Measurements from ENCODE around the gene MOCS3.
"Not testable (repeated sequence)": the region's sequence is repeated elsewhere in the genome, so short reads cannot be mapped to it uniquely, and the experiment has no call there.

The MOCS3 gene

DNA sequence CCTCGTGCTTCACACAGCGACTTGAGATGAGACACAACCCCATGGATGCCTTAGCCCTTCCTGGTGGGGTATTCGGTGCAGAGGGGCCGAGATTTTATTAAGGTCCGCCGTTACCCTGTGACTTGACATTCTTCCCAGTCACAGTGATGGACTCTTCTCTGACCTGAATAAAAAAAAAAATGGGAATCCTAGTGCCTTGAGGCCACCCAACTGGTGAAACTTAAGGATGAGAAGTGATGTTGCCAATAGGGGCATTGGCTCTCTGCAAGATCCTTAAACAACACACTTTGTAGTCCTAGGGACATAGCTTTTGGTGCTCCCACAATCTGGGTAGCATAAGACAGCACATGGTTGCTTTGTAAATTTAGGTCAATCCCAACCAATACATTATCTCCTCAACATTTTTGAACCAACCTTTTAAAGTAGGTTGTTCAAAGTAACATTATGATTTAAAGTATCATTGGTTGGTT, 26.6 kb upstream of the MOCS3 start:
- no peak for DNase-seq

DNA sequence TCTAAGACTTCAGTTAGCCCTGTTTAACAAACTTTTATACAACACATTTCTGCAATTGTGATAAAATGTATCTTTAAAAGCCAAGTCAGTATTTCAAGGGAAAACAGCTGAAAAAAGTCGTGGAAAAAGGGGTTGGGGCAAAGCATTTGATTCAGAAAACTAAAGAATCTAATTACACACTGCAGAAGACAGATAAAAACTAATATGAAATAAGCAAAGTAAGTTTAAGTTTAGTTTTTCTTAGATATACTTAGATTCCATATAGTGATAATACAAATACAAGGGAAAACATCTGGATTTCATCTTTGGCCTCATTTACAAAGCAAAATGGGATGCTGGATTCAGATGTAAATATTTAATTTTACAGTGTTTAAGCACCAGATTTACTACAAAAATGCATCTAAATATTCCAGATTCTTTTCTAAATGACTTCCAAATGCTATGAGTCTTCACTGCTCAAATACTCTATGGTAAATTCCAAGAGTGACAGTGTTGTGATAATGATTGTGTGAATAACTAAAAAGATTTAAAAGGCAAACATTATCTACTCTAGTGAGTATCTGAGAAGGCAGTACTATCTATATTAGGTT, 25.8 kb upstream of the MOCS3 start:
- DNase-seq = no peak

DNA sequence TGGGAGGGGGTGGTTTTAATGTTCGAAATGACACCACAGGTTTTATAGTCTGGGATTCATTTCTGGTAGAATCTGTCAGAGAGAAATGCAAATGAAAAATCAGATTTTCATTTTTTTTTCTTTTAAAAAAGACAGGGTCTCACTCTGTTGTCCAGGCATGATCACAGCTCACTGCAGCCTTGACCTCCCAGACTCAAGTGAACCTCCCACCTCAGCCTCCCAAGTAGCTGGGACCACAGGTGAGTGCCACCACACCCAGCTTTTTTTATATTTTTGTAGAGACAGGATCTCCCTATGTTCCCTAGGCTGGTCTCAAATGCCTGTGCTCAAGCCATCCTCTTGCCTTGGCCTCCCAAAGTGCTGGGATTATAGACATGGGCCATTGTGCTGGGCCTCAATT, 25.0 kb upstream of the MOCS3 start:
- no peak for DNase-seq

DNA sequence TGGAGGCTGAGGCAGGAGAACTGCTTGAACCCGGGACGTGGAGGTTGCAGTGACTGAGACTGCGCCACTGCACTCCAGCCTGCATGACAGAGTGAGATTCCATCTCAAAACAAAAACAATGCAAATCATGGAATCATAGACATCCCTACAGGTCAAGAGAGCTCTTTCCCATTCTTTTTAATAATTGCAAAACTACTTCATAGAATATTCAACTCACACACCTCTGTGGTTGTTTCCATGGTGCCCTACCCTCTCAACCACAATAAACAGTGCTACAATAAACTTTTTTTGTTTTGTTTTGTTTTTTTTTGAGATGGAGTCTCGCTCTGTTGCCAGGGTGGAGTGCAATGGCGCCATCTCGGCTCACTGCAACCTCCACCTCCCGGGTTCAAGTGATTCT, 15.5 kb upstream of the MOCS3 start:
- no peak for DNase-seq

DNA sequence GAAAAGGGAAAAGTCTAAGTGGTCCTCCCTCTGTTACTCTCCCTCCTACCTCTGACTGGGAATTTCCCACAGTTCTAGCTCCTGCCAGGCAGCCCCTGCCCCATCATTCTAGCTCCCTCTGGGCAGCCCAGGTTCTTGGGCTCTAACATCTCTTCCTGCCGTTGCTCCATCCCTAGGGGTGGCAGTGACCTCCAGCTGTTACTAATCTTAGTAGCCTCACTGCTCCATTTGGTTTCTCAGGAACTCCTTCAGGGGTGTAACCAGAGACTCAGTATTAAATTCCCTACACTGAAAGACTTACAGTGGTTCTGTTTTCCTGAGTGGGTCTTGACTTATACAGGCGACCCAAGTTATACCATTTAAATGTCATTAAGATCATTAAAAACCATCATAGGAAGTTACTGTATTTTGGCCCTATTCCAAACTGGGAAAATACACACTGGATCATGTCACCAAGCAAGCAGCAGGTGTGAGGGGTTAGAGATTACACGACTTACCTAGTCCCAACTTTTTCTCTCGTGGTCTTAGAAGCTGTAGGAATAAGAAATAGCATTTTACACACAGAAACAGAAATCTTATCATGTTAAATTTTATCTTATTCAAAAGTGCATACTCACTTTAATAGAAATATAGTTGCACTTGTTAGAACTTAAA, 10.4 kb upstream of the MOCS3 start:
- no peak for DNase-seq

DNA sequence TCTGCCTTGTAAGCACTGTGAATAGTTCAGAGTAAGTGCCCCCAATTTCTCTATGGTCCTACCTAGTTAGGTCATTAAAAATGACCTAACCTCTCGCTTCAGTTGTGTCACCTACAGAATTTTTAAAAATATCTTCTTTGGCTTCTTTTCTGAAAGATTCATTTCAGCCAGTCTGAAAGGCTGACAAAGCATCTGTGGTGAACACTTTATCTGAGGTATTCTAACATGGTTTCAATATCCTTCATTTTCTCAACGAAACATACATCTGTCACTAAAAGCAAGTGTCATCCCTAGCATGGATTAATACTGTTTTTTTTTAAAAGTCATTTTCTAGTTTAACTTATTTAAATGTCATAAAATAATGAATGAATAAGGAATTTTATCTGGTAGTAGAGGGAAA, 5.4 kb upstream of the MOCS3 start:
- DNase-seq = no peak

DNA sequence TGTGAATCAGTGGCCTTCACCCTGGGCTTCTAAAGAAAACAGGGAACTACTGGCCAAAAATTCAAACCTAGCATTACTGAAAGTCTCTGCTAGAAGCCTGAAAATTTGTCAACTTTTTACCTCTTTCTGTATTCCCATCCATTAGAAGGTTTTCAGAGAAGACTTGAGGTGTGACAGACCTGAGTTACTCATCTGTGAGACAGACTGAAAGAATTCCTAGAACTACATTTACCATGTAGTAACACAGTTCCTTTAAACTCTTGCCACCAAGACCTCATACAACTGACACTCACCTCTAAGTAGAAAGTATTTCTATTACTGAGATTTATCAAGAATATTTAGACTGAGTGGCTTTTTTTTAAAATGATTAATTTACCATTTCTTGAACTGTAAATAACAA, 4.8 kb upstream of the MOCS3 start:
- no peak for DNase-seq

DNA sequence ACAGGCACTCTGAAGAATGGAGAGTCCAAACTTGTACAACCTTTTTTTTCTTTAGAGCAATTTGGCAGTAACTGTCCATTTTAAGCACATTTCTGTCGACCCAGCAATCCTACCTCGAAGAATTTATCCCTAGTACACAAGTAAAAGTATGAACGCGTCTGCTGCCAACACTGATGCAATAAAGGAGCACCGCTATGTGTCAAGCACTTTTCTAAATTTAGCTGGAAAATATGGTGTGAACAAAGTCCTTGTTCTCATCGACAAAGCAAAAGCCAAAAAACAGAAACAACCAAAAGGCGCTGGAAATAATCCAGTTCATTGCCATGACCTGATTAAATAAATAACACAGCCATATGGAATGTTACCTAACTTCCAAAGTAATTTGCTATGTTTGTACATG, 1.3 kb upstream of the MOCS3 start:
- peak; percentile 2 for DNase-seq

DNA sequence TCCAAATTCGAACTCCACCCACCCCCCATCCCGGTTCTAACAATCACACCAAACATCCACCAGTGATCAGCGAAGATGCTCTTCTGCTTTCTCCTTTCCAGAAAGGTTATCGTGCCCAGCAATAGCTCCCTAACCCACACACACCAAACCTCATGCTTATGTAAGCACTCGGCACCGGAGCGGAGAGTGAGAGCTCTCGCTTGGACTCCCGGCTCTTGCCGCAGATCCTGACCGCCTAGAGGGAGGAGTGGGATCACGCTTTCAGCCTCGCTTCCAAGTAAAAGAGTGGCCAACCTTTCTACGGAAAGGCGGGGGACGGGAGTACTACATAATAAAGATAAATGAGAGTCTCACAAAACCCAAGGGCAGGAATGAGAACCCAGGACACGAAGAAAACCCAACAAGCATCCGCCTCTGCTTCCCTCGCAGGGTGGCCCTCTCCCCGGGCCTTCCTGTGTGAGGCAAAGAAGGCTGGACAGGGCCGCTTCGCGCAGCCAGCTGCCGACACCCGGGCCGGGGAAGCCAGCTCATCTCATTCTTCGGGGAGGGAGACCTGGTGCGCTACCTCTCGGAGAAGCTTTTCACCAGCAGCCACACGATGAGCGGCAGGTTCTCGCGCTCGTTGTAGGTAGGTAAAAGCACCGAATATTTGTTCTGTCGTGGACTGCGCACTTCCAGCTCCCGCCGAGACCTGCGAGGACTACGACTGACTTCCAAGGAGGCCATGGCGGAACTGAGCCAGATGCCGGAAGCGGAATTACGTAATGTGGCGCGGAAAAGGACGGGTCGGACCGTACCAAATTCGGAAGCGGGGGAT, 612 bp upstream of the MOCS3 start, which contains the start of gene DPM1:
Gene DPM1, minus strand, starts transcription at position 735 of the 817 bp plus-strand sequence. Its CDS starts 9 bp downstream, at position 726.
- DNase-seq = peak; percentile 28

DNA sequence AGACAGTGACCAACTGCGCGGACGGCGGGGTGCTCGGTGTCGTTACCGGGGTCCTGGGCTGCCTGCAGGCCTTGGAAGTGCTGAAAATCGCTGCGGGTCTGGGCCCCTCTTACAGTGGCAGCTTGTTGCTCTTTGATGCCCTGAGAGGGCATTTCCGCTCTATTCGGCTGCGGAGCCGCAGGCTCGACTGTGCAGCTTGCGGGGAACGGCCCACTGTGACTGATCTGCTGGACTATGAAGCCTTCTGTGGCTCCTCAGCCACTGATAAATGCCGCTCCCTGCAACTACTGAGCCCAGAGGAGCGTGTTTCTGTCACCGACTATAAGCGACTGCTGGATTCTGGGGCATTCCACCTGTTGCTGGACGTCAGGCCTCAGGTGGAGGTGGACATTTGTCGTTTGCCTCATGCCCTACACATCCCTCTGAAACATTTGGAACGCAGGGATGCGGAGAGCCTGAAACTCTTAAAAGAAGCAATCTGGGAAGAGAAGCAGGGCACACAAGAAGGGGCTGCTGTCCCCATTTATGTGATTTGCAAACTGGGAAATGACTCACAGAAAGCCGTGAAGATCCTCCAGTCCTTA, 1.0 kb downstream of the MOCS3 start:
- no peak for DNase-seq

DNA sequence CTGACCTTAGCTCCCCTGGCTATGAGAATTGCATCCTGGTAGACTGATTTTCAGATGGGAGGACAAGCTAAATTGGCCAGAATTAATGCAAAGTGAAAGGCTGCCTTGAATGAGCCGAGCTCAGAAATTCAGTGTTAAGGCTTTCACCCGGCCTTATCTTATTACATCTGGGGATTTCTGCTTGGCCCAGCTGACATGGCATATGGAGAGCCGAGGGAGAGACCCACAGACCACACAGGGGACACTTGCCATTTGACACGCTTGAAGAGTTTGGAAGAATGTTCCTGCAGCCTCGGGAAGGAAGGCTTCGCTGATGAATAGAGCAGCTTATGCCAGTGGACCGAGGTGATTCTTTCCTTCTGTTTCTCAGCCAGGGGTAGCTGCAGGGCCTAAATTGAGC, 9.0 kb downstream of the MOCS3 start:
- DNase-seq = no peak

DNA sequence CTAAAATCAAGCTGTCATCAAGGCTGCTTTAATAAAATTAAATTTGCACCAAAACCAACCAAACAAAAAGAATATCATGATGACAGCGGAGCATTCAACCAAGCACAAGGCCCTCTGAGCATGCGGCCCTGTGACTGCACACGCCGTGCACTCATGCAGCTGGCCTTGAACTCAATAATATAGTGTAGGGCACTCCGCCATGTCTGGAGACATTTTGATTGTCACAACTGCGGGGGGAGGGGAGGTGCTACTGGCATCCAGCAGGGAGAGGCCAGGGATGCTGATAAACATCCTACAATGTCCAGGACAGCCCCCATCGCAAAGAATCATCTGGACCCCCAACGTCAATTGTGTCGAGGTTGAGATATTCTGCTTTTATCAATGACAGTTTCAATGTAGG, 9.7 kb downstream of the MOCS3 start:
- no peak for DNase-seq

DNA sequence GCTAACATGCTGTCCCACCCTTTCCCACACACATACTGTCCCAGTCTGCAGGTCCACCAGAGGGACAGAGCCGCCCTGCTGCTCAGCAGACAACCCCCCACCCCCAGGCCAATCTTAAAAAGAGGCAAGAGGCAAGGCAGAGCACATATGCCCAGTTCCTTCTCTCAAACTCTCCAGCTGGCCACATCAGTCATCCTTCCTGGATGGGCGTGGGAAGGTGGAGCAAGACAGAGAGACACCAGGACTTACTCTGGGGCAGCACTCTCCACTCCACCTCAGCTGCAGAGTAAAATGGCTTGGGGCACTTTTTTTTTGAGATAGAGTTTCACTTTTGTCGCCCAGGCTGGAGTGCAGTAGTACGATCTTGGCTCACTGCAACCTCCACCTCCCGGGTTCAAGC, 10.8 kb downstream of the MOCS3 start:
- no peak for DNase-seq

DNA sequence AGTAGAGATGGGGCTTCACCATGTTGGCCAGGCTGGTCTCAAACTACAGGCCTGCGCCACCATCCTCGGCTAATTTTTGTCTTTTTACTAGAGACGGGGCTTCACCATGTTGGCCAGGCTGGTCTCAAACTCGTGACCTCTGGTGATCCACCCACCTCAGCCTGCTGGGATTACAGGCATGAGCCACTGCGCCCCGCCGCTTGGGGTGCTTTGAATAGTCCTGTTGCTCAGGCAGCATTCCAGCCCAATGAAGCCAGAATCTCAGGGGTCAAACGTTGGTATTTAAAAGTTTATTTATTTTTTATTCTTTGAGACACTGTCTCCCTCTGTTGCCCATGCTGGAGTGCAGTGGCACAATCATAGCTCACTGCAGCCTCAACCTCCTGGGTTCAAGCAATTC, 11.3 kb downstream of the MOCS3 start:
- no peak for DNase-seq

DNA sequence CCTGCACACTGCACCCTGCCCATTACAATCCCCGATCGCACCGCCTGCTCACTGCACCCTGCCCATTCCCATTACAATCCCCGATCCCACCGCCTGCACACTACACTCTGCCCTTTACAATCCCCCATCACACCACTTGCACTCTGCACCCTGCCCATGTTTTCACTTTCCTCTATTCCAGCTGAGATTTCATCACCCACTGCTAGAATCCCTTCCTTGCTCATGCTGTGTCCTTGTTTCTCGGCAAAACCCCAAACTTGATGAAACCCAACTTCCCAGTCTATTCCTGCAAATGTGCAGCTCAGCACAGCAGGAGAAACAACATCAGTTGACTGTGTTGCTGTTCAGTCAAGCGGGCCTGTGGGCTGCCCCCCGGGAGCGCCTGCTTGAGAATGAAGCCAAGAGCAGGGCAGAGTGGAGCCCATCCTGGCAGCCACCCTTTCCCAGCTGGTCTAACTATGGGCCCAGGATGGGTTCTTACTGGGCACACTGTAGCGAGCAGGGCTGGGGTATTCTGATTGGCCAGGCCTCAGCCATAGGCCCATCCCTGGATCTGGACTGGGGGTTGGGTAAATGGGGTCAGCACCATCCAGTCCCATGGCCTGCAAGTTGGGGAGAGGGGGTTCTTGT, 17.2 kb downstream of the MOCS3 start:
- no peak for DNase-seq

DNA sequence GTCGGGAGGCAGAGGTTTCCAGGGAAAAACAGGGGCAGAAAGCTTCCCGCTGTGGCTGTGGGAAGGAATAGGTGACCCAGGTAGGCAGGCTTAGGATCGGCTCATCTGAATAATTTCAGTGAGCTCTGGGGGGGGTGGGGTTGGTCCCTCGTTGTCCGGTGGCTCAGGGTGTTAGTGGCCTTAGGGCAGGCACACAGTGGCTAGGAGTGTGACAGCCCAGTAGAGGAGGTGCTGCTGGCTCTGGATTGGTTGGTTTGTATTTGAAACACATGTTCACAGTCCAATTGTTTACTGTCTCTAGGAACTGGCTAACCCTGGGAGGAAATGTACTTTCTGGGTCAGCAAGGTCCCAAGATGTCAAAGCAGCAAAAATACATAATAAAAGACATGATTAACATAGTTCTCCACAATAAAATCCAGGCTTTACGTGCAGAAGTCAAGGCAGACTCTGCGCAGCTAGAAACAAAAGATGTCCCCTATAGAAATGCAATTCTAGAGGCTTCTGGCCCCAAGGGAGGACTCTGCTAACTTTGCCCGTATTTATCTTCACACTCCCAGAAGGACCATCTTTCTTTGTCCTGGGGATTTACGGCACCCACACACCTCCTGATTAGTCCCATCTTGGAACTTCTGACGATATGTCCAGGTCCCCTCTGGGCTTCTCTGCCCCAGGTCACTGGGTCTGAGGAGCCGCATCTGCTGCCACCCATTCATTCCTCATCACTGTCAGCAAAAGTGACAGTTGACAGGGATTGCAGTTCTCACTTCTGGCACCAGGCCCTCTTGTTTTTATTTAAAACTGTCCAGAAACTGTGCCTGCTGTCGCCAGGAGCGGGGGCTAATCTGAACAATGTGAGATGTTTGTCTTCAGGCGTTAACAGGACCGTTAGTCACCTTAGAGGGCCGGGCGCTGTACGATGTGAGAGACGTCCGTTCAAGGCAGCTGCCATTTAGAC, 18.7 kb downstream of the MOCS3 start:
- DNase-seq = no peak

DNA sequence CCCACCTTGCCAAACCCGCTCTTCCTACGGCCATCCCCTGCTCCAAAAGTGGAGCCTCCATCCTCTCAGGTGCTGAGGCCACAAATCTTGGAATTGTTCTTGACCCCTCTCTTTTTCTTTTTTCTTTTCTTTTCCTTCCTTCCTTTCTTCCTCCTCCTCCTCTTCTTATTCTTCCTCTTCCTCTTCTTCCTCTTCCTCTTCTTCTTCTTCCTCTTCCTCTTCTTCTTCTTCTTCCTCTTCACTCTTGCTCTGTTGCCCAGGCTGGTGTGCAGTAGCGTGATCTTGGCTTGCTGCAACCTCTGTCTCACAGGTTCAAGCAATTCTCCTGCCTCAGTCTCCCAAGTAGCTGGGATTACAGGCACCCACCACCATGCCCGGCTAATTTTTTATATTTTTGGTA, 19.9 kb downstream of the MOCS3 start:
- DNase-seq = not testable (repeated sequence)

DNA sequence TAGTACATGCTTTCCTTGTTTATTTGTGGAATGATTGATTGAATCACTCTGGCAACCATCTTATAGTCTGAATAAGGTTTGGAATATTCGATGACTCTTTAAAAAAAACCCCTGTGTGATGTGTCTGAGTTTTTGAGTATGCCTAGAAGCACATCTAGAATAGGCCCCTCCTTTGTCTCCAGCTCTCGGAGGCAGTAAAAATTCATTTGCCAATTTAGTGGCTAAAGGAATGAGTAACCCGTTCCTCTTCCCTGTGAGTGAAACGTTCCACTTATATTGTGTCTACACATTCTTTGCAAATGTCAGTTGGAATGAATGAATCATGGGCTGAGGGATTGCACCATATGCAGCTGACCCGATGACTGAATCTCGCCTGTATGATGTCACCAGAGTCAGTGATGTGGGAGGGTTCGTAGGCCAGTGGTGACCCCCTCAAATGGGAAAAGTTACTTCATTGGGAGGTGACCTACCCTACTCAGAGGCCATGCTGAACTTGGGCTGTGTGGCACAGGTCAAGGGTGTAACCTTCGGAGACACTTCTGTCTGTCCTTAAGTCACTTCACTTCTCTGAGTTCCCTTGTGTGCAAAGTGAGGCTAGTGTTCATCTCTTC, 21.6 kb downstream of the MOCS3 start:
- DNase-seq = no peak

DNA sequence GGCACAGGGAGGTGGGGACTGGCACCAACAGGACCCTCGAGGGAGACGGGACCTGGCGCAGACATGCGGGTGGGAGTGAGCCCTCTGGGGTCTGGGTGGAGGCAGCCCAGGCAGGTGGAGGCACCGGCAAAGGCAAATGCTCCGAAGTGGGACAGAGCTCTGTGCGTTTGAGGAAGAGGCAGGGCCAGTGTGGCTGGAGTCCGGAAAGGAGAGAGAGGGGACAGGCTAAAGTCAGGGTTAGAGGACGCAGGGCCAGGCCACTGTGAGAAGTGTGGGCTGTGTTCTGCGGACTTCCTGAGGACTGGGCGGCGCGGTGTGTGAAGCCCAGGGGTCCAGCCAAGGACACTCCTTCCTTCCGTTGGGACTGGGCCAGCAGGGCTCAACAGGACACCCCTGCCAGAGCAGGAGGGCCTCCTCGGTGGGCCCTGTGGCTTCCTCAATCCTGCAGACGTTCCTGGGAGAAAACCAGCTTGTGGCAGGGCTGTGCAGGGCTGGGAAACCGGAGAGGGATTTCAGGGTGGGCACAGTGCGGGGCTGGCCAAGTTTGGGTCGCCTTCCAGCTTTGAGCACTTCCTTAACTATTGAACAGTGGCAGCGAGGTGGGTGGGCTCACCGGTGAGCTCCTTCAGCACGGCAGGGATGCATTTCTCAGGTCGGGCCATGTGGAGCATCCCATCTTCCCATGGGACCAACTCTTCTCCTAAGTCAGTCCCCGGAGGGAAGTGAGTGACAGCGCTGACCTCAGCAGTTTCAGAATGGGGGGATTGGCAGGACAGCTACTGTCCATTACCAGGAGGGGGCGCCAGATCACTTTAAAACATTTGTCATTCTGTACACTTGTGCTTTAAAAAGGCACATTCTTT, 22.5 kb downstream of the MOCS3 start:
- DNase-seq = peak; percentile 64

DNA sequence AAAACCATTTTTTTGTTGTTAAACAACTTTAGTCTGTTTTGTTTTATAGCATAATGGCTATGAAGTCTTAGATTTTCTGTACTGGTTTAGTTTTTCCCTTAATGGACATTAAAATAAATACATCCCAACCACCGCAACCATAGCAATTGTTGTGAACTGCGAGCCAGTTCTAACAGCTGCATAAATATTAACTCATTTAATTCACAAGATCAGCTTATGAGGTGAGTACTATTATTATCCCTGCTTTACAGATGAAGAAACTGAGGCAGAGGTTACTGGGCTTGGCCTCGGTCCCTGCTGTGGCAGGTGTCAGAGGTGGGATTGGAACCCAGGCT, 23.1 kb downstream of the MOCS3 start:
- DNase-seq = no peak

DNA sequence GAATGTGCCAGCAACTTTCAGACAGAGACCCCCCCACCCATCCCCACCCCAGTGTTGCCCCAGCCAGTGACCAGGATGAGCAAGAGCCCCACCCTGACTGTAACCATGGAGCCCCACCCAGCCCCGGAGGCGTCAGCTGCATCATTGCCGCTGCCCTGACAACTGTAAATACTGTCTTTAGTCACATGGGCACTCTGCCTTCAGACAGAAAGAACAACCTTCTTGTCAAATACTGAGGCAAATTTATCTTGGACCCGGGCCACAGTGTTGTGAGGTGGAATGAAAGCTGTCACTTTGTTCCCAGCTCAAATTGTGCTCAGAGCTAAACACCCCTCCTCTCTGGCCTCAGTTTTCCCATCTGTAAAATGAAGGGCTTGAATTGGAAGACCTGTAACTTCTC, 23.7 kb downstream of the MOCS3 start:
- no peak for DNase-seq
